HepG2 (cell line): ENCODE data around the gene HYI. TPM values are rescaled to one million over a fixed set of nuclear protein-coding genes. Genes with fewer than 3 reads are reported as not detected.

Experiments used
- ATAC-seq: fragments of 200-7000 bp; cut with Tn5 transposase; 3 replicates; pipeline ENCODE4 v1.9.1; 2020; ENCODE audit warnings: mild to moderate bottlenecking, moderate library complexity
- BruUV-seq: library from RNA; stranded (reverse); fragments of 400-500 nt; replicated peaks from 2 replicates; lab custom pipeline; 2021; lab: Mats Ljungman, UMichigan
- CTCF ChIA-PET: fragments of 300-600 bp; formaldehyde crosslinking; extraction: SDS; loops from one replicate; lab custom pipeline; 2021; ENCODE audit warnings: low total read pairs, inconsistent platforms, low intra/inter-chr PET ratio; lab: Yijun Ruan, JAX
- POLR2A ChIA-PET: fragments of 350-600 bp; sonication (Branson Sonifier 250); formaldehyde crosslinking; loops from one replicate; lab custom pipeline; 2020; ENCODE audit warnings: antibody characterized with exemption, inconsistent platforms; lab: Yijun Ruan, JAX
- DNase-seq: peaks from one replicate; pipeline ENCODE4 v3.0.0-alpha.2; 2015; ENCODE audit warnings: low spot score
- FAIRE-seq: peaks from 3 replicates; lab custom pipeline; 2011; peaks lifted over from hg19 to GRCh38; lab: Jason Lieb, UNC
- H2AFZ ChIP-seq: one replicate; pipeline ENCODE4 v1.6.1; 2011; ENCODE audit warnings: low read length, inconsistent platforms
- H3K27ac ChIP-seq: fragments of 300-600 bp; 3 replicates; pipeline ENCODE4 v1.8.0; 2011; ENCODE audit warnings: mixed run types, mild to moderate bottlenecking, mixed read lengths, low read length, inconsistent platforms; ENCODE audit not compliant: insufficient read depth; ENCODE audit errors: extremely low read length
- H3K27me3 ChIP-seq, 2 experiments: fragments of 200-600 bp in 1 of 2; 2 replicates in 1 of 2; 3 replicates in 1 of 2; pipeline versions ENCODE4 v1.6.0 to v1.8.0; 2011; ENCODE audit warnings: low read length in 2 of 2, mild to moderate bottlenecking in 2 of 2, moderate library complexity in 2 of 2, inconsistent platforms in 1 of 2; ENCODE audit not compliant: insufficient read depth in 2 of 2, control insufficient read depth in 1 of 2
- H3K36me3 ChIP-seq, 2 experiments: fragments of 200-600 bp in 1 of 2; replicated peaks in 1 of 2; 2 replicates in 1 of 2; 3 replicates in 1 of 2; pipeline versions ENCODE4 v1.5.1 to v1.8.0; 2011; ENCODE audit warnings: low read length in 2 of 2, inconsistent platforms in 1 of 2; ENCODE audit not compliant: insufficient read depth in 2 of 2, control insufficient read depth in 1 of 2
- H3K4me1 ChIP-seq: 2 replicates; pipeline ENCODE4 v1.5.1; 2012; ENCODE audit warnings: low read length, inconsistent platforms; ENCODE audit not compliant: insufficient read depth
- H3K4me2 ChIP-seq: 2 replicates; pipeline ENCODE4 v1.6.0; 2011; ENCODE audit warnings: low read depth, low read length, inconsistent platforms
- H3K4me3 ChIP-seq, 3 experiments: fragments of 200-600 bp in 1 of 3; sonication (generic), shearing (Covaris generic) in 1 of 3; replicated peaks in 1 of 3; 2 replicates each; pipeline ENCODE4 v1.5.1; 2011 to 2016; ENCODE audit warnings: low read length in 3 of 3, inconsistent platforms in 2 of 3, low read depth in 2 of 3, mild to moderate bottlenecking in 2 of 3, control low read depth in 1 of 3, mixed read lengths in 1 of 3; ENCODE audit not compliant: insufficient read depth in 1 of 3
- H3K79me2 ChIP-seq: one replicate; pipeline ENCODE4 v1.6.1; 2011; ENCODE audit warnings: low read length, inconsistent platforms; ENCODE audit not compliant: insufficient read depth
- H3K9ac ChIP-seq: 2 replicates; pipeline ENCODE4 v1.6.0; 2011; ENCODE audit warnings: mild to moderate bottlenecking, low read depth, low read length, inconsistent platforms; ENCODE audit not compliant: insufficient read depth
- H3K9me3 ChIP-seq: 2 replicates; pipeline ENCODE4 v1.5.1; 2012; ENCODE audit warnings: mild to moderate bottlenecking, low read length
- H4K20me1 ChIP-seq: 2 replicates; pipeline ENCODE4 v1.6.0; 2011; ENCODE audit warnings: inconsistent platforms, mild to moderate bottlenecking, low read length, moderate library complexity; ENCODE audit not compliant: insufficient read depth
- CHCHD3 ChIP-seq: sonication (generic); formaldehyde crosslinking; IDR thresholded peaks from 2 replicates; pipeline ENCODE4 v1.8.0; 2022; ENCODE audit warnings: mild to moderate bottlenecking, missing genetic modification reagents, moderate library complexity
- CHD2 ChIP-seq: IDR thresholded peaks from 2 replicates; pipeline ENCODE4 v1.6.1; 2011; ENCODE audit warnings: low read depth, low read length, improper control_type of control experiment
- FOSL1 ChIP-seq: sonication (generic); formaldehyde crosslinking; IDR thresholded peaks from 2 replicates; pipeline ENCODE4 v1.9.0; 2021; ENCODE audit warnings: missing genetic modification reagents, borderline replicate concordance
- MAFK ChIP-seq, 2 experiments: IDR thresholded peaks in 1 of 2; conservative IDR thresholded peaks in 1 of 2; 2 replicates each; pipeline ENCODE4 v1.6.1; 2011; ENCODE audit warnings: improper control_type of control experiment in 2 of 2, low read length in 2 of 2
- RAD51 ChIP-seq: fragments of 450-650 bp; IDR thresholded peaks from 2 replicates; pipeline ENCODE4 v1.6.1; 2016; ENCODE audit warnings: borderline replicate concordance
- SRSF9 ChIP-seq: fragments of 200-400 bp; formaldehyde crosslinking; IDR thresholded peaks from 2 replicates; pipeline ENCODE4 v1.6.1; 2018; ENCODE audit warnings: borderline replicate concordance, mild to moderate bottlenecking, low read depth, low read length; ENCODE audit not compliant: insufficient read depth, poor library complexity, severe bottlenecking
- ZNF251 ChIP-seq: sonication (generic); formaldehyde crosslinking; IDR thresholded peaks from 2 replicates; pipeline ENCODE4 v1.9.0; 2021; ENCODE audit warnings: mild to moderate bottlenecking, missing genetic modification reagents
- ZNF430 ChIP-seq: sonication (generic); formaldehyde crosslinking; IDR thresholded peaks from 2 replicates; pipeline ENCODE4 v1.9.0; 2021; ENCODE audit warnings: mild to moderate bottlenecking, missing genetic modification reagents
- ZNF644 ChIP-seq: IDR thresholded peaks from 2 replicates; pipeline ENCODE4 v1.6.1; 2016; ENCODE audit warnings: low read depth
- ZNF737 ChIP-seq: sonication (generic); formaldehyde crosslinking; IDR thresholded peaks from 2 replicates; pipeline ENCODE4 v1.5.0; 2020; ENCODE audit warnings: missing genetic modification reagents, mild to moderate bottlenecking, borderline replicate concordance
- ZNF766 ChIP-seq: sonication (generic); formaldehyde crosslinking; IDR thresholded peaks from 2 replicates; pipeline ENCODE4 v1.5.0; 2020; ENCODE audit warnings: missing genetic modification reagents, borderline replicate concordance
- ZNF788 ChIP-seq: sonication (generic); formaldehyde crosslinking; IDR thresholded peaks from 2 replicates; pipeline ENCODE4 v1.5.0; 2020; ENCODE audit warnings: mild to moderate bottlenecking, missing genetic modification reagents, borderline replicate concordance
- ZSCAN21 ChIP-seq: sonication (generic); formaldehyde crosslinking; IDR thresholded peaks from 2 replicates; pipeline ENCODE4 v1.8.0; 2022; ENCODE audit warnings: mild to moderate bottlenecking, missing genetic modification reagents, moderate library complexity, borderline replicate concordance
- WGBS: methylation state at CpG from one replicate; pipeline ENCODE4 v1.1.6; 2017; ENCODE audit warnings: low lambda C conversion rate; 5-methylcytosine and 5-hydroxymethylcytosine counted together
- in situ Hi-C: cut with HindIII; loops from 2 replicates; pipeline ENCODE4 v1.10.0; 2017; ENCODE audit warnings: low pct_unique_long_range_greater_than_20kb; ENCODE audit not compliant: extremely low pct_ligation_motif_present
- intact Hi-C: fragments of 100-400 bp; cut with micrococcal nuclease; formaldehyde crosslinking; loops from one replicate; pipeline ENCODE4 v1.10.0; 2022; ENCODE audit not compliant: unreplicated experiment
- polyA plus RNA-seq, 8 experiments: library from polyadenylated mRNA; depleted of rRNA in 3 of 8; stranded (reverse) in 7 of 8; unstranded in 1 of 8; fragments of >200 nt; fragmentation: Illumina TruSeq in 4 of 8; extraction: Trizol in 4 of 8; gene quantifications; 2 replicates each; pipeline versions ENCODE4 v1.2.1 to v1.2.3, GENCODE V29; 2011 to 2016; ENCODE audit warnings: low read depth in 4 of 8, missing spikeins in 1 of 8, mixed read lengths in 1 of 8; ENCODE audit not compliant: insufficient read depth in 1 of 8
- total RNA-seq, 5 experiments: library from RNA; depleted of rRNA; stranded (reverse); fragments of >200 nt; fragmentation: Illumina TruSeq; extraction: Trizol; gene quantifications; 2 replicates each; pipeline ENCODE4 v1.2.3, GENCODE V29; 2016; ENCODE audit warnings: low read depth in 1 of 5
- TF ChIP-seq, protein P1 (sequence below): sonication (generic); formaldehyde crosslinking; IDR thresholded peaks from 2 replicates; pipeline ENCODE4 v1.4.0; 2020; ENCODE audit warnings: missing genetic modification reagents
- TF ChIP-seq, protein P2 (sequence below): sonication (generic); formaldehyde crosslinking; IDR thresholded peaks from 2 replicates; pipeline ENCODE4 v1.9.0; 2022; ENCODE audit warnings: low read depth, missing genetic modification reagents
- TF ChIP-seq, protein P3 (sequence below): sonication (generic); formaldehyde crosslinking; IDR thresholded peaks from 2 replicates; pipeline ENCODE4 v1.5.0; 2020; ENCODE audit warnings: missing genetic modification reagents

HYI gene
- total and polyA plus RNA-seq, 2 of the 13 experiments (the other 11 are each of a cell fraction or from before 2014, with no cell fraction given), result not detected

GRCh38 chr1:43436371-43436770 is 17.4 kb downstream of the HYI start (continued):
- no peak for TF ChIP-seq CHD2

DNA sequence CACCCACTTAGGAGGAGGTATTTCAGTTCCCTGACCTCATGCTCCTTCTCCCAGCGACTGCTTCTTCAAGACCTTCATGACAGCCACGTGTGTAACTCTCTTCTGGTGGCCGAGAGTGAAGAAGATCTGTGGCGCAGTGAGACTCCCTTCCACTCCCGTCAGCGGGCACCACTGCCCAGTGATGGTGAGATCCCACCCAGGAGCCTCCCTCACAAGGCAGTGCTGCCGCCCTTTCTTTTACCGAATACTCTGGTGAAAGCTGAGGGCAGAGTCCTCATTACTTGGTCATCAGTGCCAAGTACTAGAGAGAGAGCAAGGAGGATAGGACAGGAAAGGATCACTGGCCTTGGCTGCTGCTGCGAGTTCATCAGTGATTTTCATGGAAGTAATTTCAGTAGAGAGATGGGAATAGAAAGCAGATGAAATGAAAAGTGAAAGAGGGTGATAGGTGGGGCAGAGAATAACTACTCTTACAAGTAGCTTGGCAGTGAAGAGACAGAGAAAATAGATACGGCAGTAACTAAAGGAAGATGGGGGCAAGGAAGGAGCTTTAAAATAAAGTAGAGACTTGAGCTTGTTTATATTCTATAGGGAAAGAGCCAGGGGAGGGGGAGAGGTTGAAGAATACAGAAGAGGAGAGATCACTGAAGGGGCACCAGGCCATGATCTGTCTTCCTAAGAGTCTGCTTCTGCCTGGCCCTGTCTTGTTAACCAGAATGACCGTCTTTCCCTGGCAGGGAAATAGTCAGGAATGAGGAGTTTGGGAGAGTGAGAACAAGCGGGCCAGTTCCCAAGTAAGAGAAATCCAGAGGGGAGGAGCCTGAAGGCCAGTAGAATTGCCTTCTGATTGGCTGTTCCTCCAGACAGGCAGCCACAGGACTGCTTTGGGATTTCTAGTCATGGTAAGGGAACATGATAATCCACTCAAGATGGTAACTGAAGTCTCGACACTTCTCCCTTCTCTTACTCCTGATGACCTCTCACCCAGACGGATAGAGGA is 18.3 kb downstream of the HYI start:
- H3K36me3 ChIP-seq, result peaks cover 13 to 47% of the 10 kb centered on the region in 2 experiments; a peak in 4 of 5 replicates

More for the DNA sequence above, 18.3 kb downstream of the HYI start:
- BruUV-seq, result no TSS peak
- H2AFZ ChIP-seq, result no peak overlapping the region
- H3K4me2 ChIP-seq, result no peak overlapping the region
- in situ Hi-C loops, result no loop called here
- no peaks in the 10 kb centered on the region for H3K4me1 ChIP-seq
- 94% methylated on average over 14 of the region's 14 CpGs for WGBS
- no peak for TF ChIP-seq MAFK (conservative IDR thresholded peaks at IDR 0.05 in 1 of 2, IDR thresholded peaks at IDR 0.05 in 1 of 2; ENCODE audit: low read length in 2 of 2)
- no peak for TF ChIP-seq CHCHD3 (CRISPR knock-in tag)
- no peak for TF ChIP-seq ZNF251 (CRISPR knock-in tag)
- no peak for TF ChIP-seq ZSCAN21 (CRISPR knock-in tag)
- no peak for TF ChIP-seq ZNF766 (CRISPR knock-in tag)
- no peak for TF ChIP-seq RAD51
- no peak for TF ChIP-seq ZNF430 (CRISPR knock-in tag)
- TF ChIP-seq, protein P1, sequence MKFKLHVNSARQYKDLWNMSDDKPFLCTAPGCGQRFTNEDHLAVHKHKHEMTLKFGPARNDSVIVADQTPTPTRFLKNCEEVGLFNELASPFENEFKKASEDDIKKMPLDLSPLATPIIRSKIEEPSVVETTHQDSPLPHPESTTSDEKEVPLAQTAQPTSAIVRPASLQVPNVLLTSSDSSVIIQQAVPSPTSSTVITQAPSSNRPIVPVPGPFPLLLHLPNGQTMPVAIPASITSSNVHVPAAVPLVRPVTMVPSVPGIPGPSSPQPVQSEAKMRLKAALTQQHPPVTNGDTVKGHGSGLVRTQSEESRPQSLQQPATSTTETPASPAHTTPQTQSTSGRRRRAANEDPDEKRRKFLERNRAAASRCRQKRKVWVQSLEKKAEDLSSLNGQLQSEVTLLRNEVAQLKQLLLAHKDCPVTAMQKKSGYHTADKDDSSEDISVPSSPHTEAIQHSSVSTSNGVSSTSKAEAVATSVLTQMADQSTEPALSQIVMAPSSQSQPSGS (CRISPR knock-in tag), result no peak
- TF ChIP-seq, protein P2, sequence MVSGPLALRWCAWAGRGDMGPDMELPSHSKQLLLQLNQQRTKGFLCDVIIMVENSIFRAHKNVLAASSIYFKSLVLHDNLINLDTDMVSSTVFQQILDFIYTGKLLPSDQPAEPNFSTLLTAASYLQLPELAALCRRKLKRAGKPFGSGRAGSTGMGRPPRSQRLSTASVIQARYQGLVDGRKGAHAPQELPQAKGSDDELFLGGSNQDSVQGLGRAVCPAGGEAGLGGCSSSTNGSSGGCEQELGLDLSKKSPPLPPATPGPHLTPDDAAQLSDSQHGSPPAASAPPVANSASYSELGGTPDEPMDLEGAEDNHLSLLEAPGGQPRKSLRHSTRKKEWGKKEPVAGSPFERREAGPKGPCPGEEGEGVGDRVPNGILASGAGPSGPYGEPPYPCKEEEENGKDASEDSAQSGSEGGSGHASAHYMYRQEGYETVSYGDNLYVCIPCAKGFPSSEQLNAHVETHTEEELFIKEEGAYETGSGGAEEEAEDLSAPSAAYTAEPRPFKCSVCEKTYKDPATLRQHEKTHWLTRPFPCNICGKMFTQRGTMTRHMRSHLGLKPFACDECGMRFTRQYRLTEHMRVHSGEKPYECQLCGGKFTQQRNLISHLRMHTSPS, result no peak
- no peak for TF ChIP-seq FOSL1
- TF ChIP-seq SRSF9, result no peak
- TF ChIP-seq, protein P3, sequence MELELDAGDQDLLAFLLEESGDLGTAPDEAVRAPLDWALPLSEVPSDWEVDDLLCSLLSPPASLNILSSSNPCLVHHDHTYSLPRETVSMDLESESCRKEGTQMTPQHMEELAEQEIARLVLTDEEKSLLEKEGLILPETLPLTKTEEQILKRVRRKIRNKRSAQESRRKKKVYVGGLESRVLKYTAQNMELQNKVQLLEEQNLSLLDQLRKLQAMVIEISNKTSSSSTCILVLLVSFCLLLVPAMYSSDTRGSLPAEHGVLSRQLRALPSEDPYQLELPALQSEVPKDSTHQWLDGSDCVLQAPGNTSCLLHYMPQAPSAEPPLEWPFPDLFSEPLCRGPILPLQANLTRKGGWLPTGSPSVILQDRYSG (CRISPR knock-in tag), result no peak
- no peak for TF ChIP-seq ZNF788 (CRISPR knock-in tag)
- no peak for TF ChIP-seq ZNF644 (CRISPR knock-in tag)
- no peak for TF ChIP-seq ZNF737
- no peak overlapping the region for H3K4me3 ChIP-seq
- H3K9ac ChIP-seq, result no peak overlapping the region
- no peaks in the 10 kb centered on the region for H4K20me1 ChIP-seq
- no peak for ATAC-seq
- ChIA-PET POLR2A (no interaction called here), CTCF (no interaction called here)
- FAIRE-seq, result no peak
- H3K9me3 ChIP-seq, result no peaks in the 10 kb centered on the region
- DNase-seq, result no peak
- intact Hi-C loops, result no loop called here
- H3K27ac ChIP-seq, result no peak overlapping the region
- no peaks in the 10 kb centered on the region for H3K79me2 ChIP-seq
- no peaks in the 10 kb centered on the region for H3K27me3 ChIP-seq
